GM21390 (cell line): ENCODE data around the gene CLCN7.
A peak's percentile ranks its signal among the peaks of the same experiment; 100 is the strongest.
"Not testable (repeated sequence)": the region's sequence is repeated elsewhere in the genome, so short reads cannot be mapped to it uniquely, and the experiment has no call there.

ENCODE experiments used
- ATAC-seq: cut with Tn5 transposase; IDR thresholded peaks from one replicate; pipeline ENCODE4 v1.9.1; 2021; ENCODE audit not compliant: unreplicated experiment

Gene CLCN7

DNA sequence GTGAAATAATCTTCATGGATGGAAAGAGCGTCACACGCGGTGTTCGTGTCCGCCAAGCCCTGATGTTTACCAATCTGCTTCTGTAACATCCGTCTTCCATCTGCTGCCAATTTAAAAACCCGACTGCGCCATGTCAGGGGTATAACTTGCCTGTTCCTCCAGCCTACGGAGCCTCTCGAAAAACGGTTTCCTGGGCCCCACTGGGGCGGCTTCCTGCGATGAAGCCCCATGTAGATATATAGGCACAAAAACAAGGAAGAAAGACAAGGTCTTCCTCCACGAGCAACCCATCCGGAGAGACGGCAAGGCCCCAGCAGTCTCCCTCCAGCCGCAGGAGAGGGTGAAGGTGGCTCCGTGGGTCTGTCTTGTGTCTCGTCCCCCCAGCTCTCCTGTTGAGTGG lies 13.8 kb upstream of the CLCN7 start, which contains the start of gene PTX4:
Gene PTX4, minus strand, starts transcription at position 326 of the 400 bp plus-strand sequence. Its CDS starts 35 bp downstream, at position 291.
- no peak for ATAC-seq

DNA sequence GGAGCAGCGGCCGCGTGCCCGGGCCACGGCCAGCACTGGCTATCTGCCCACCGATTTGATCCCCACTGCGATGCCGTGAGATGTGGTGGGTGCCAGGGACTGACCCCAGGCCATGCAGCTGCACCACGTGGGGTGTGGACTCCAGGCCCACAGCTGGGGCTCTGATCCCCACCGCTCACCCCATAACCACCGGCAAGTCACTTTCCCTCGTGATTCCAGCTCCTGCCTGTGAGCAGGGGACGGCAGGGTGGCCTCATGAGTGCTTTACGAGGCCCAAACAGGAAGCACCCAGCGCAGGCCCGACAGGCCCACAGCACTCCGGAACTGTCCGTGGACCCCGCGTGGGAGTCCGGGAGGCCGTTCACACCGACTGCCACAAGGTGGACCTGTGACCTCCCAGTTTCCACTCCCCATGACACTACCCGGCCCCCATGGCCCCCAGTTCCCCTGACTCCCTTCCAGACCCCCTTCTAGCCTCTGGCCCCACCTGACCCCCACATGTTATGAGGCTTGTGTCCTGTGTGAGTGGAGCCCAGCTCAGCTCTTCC lies 13.3 kb upstream of the CLCN7 start:
- no peak for ATAC-seq

DNA sequence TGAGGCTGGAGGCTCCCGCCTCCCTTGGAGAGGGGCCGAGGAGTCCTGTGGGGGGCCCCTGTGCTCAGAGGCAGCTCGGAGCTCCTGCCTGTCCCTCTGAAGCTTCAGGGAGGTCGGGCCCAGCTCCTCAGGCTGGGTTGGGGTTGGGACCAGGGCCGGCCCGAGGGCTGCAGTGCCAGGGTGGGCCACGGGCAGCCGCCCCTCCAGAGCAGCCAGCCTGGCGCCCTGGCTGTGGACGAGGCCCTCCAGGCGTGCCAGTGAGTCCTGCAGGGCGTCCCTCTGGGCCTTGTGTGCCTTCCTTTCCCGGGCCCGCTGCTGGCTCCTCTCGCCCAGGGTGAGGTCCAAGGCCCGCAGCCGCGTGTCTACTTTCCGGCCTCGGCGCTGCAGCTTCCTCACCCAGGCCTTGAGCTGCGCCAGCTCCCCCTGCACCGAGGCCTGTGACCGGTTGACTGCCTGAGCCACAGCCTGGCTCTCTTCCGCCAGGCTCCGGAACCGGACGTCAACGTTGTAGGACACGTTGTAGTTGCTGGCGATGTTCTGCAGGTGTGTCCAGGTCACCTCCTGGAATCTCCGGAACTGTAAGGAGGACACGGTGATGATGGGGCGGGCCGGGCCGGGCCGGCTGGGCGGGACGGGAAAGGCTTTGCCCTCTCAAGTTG lies 12.7 kb upstream of the CLCN7 start:
- no peak for ATAC-seq

DNA sequence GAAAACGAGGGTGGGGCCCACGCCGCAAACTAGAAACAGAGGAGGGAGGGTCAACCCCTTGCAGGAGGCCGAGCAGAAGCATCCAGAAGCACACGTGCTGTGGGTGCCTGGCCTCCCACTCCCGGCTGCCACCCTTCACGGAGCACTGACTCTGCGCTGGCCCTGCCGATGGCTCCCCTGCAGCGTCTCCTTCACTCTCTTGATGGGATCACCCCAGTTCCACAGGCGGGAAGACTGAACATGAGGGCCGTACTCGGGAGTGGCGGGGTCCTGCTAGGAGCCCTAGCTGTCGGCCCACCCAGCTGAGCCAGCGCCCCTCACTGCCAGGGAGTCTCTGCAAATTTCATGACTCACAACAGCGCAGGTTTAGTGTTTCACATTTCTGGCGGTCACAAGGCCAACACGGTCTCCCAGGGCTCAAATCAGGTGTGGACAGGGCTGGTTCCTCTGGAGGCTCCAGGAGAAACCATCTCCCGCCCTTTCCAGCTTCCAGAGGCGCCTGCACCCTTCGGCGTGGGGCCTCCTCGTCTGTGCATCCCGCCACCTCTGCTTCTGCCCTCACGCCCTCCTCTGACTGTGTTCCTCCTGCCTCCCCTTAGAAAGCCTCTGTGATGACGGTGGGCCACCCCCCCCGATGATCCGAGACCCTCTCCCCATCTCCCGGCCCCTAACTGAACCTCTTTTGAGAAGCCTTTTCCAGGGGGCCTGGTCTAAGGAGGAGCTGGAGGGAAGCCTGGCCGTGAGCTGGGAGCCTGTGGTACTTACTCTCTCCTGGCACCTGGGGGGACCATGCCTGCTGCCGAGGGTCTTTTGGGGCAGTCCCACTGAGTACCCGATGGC lies 11.9 kb upstream of the CLCN7 start:
- ATAC-seq: no peak

DNA sequence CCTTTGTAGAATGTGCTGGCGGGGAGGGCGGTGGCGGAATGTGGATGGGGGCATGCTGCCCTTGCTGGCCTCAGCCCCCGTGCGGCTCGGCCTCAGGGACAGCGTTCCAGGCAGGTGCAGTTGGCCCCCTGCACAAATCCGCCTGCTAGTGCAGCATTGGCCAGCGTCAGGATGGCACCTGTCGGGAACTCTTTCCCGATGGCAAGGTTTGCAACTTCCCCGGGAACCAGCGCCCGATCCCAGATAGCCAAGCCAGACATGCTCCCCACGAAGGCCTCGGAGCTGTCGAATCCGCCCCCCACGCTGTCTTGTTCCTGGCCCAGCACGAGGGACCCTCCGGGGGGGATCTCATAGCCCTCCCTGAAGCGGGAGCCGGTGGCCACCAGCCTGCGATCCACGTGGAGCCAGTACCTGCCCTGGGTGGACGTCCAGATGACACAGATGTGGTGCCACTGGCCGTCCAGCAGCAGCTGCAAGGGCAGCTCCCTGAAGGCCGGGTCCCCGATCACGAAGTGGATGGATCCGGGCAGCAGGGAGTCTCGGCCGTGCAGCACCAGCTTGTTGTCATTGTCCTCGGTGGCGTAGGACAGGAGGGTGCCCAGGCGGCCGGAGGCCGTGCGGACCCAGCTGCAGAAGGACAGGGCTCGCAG lies 11.1 kb upstream of the CLCN7 start:
- no peak for ATAC-seq

DNA sequence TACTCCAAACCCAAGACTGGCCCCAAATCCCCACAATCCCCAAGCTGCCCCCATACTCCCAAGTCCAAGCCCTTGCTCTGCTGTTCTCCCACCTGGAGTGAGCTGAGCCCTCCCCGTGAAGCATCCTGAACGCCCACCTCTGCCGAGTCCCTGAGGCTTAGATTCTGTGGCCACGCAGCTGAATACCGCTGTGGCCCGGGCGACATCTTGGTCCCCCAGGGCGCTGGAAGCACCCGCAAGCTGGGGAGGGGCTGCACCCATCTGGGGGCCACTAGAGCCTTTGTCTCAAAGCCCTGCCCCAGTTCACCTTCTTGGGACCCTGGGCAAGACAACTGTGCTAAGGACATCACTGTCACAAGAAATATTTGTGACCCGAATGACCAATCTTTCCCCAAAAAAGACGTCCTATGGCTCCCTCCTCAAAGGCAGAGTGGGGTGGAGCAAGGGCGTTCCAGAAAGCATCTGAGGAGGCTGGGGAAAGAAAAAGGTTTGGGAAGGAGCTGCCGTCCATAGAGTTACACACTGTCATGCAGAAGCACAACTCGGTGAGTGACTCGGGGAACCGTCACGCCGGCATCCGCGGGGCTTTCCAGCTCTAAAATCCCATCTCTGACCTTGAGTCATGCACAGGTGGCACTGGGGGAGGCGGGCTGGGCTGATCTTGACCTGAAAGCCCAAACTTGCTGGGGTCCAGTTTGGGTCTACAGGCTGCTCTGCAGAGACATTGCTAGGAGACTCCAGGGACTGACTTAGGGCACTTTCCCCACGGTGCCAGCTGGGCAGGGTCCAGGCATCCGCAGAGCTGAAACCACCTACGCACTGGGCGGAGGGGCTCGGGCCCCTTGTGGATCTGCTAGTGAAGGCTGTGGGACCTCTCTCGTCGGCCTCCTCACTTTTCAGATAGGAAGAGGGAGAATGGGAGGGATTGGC lies 7.3 kb upstream of the CLCN7 start:
- no peak for ATAC-seq

DNA sequence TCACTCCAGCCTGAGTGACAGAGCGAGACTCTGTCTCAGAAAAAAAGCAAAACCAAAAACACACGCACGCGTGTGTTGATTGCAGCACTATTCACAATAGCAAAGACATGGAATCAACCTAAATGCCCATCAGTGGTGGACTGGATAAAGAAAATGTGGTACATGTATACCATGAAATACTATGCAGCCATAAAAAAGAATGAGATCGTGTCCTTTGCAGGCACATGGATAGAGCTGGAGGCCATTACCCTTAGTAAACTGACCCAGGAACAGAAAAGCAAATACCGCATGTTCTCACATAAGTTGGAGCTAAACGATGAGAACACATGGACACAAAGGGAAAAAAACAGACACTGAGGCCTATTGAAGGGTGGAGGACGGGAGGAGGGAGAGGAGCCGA lies 4.1 kb upstream of the CLCN7 start:
- ATAC-seq: not testable (repeated sequence)

DNA sequence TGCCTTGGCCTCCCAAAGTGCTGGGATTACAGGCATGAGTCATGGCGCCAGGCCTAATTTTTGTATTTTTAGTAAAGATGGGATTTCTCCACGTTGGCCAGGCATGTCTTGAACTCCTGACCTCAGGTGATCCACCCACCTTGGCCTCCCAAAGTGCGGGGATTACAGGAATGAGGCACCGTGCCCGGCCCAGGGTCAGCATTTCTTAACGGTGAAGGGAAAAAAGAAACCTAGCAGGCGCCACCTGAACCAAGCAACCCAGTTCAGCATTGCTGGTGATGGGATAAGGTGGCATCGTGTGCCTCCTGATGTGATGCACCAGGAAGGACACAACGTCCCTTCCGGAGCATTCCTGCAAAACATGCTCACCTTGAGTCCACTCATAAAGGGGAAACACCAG lies 2.2 kb upstream of the CLCN7 start:
- no peak for ATAC-seq

DNA sequence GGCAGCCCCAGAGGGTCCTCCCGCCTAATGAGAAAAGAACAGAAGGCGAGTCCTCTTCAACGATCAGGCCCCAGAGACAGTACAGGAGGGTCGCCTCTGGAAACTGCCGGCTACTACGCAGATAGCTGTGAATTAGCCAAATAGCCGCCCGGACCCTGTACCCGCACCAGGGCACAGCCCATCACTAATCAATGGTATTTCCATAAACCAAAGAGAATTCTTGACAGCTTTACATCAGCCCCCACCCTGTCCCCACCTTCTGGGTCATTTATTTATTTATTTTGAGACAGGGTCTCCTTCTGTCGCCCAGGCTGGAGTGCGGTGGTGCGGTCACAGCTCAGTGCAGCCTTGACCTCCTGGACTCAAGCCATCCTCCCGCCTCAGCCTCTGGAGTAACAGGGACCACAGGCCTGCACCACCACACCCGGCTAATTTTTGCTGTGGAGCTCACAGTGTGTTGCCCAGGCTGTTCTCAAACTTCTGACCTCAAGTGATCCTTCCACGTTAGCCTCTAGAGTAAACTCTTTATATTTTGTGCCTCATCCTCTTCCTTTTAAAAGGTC lies 805 bp upstream of the CLCN7 start:
- ATAC-seq: no peak

DNA sequence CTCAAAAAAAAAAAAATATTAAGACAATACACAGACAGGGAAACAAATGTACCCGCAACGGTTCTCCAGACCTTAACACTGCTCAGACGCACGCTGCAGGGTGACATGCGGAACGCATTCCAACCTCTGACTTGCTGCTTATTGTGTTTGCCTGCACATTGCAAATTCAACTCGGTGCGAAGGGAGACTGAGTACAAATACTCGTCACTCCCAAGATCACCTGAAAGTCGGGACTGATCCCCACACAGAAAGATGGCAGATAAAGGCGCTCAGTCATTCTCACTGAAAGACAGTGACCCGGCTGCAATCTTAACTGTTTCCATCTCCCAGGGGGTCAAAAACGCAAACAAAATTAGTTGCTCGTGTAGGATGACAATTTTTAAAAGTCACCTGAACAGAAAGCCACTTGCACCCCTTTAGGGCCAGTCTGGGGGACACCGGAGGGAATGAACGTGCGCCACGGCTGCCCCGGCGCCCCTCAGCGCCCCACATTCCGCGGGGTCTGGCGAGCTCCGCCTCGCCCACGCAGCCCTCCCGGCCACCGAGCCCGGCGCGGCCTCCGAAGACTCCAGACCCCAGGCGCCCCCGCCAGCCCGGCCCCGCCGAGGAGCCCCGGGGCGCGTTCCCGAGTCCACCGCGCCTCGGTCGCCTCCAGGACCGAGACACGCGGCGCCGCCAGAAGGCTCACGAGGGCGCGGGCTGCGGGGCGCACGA lies 589 bp downstream of the CLCN7 start:
- peak; percentile 18 for ATAC-seq

DNA sequence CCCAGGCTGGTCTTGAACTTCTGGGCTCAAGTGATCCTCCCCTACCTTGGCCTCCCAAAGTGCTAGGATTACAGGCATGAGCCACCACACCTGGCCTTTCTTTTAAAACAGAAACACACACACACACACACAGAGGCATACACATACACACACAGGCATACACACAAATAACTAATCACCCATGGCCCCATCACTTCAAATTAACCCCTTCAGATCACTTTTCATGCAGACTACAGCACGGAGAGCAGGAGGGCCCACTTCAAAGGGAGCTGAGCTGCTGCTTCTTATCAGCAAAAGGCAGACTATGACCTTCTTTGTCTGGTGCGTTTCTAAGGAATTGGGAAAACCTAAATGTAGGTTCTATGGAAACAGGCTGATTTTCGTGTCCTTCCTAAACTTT lies 1.9 kb downstream of the CLCN7 start:
- ATAC-seq: no peak

DNA sequence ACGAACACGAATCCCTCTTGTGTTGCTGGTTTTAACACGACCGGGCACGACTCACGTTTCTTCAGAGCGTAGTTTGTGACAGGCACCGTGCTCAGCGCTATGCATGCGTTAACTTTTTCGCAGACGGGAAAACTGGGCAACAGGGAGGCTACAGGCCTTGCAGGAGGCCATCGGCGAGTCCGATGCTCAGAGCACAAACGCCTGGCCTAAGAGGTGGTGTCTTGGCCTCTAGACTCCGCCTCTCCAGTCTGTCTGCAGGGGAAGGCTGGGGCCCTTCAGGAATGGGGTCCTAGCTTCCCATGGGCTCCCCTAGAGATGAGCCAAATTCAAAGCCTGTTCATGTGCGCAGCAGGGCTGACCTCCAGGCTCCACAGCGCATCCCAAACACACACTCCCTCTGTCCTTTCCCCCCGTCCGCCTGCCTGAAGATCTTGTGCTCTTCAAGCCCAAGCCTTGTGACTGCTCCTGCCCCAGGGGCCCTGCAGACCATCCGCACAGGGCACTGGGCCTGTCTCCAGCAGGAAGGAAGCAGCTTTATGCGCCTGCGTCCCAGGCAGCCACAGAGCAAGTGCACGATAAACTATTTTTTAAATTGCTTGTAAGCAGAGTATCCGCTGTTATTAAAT lies 3.1 kb downstream of the CLCN7 start:
- no peak for ATAC-seq

DNA sequence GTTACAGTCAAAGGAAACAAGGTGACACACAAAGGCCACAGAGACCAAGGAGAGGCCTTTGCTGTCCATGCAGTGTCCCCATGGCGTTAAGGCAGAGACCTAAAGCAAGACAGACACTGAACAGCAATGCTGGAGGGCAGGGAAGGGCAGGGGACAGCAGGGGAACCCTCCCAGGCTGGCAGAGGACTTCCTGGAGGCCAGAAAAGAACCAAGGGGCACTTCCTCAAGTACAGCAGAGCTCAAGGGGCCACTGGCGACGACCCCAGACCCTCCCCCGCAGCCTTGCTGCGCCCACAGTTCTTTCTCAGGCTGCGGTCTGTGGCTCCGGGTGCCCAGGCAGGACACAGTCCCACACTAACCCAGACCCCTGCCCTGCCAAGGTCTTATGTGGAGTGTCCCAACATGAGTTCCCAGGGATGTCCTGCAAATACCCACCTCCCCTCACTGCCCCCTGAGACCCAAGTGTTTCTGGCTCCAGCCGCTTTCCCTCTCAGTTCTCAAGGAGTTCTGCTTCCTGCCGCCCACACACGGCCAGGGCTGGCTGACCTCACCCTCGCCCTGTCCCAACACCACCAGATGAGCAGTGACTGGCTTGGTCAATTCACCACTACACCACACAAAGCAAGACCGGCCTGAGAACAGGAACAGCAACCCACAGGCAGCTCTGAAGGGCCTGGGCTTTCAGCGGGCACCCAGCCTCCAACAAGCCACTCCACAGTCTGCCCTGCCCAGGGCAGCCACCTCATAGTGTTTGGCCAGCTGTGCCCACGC lies 4.2 kb downstream of the CLCN7 start:
- ATAC-seq: no peak

DNA sequence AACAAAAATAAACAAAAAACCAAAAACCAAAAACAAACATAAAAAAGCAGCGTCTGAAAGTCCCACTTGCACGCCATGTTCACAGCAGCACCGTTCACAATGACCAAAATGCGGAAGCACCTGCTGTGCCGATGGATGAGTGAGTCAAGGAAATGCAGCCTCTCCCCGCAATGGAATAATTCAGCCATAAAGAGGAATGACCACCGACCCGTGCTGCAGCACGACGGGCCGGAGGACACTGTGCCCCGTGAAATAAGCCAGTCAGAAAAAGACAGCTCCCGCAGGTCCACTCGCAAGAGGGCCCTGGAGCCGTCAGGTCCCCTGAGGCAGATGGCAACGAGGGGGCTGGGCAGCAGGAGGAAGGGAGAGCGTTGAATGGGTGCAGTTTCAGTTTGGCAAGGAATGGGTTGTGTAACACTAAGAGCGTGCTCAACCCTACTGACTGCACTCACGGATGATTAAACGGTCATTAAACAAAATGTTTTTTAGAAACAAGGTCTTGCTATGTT lies 5.1 kb downstream of the CLCN7 start:
- no peak for ATAC-seq

DNA sequence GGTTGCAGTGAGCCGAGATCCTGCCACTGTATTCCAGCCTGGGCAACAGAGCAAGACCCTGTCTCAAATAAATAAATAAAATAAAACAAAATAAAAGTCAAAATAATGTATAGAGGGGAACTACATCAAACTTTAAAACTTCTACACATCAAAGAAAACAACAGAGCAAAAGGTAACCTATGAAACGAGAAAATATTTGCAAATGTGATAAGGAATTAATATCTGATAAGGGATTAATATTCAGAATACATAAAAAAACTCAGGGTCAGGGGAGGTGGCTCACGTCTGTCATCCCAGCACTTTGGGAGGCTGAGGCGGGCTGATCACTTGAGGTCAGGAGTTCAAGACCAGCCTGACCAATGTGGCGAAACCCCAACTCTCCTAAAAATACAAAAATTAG lies 5.7 kb downstream of the CLCN7 start:
- not testable (repeated sequence) for ATAC-seq

DNA sequence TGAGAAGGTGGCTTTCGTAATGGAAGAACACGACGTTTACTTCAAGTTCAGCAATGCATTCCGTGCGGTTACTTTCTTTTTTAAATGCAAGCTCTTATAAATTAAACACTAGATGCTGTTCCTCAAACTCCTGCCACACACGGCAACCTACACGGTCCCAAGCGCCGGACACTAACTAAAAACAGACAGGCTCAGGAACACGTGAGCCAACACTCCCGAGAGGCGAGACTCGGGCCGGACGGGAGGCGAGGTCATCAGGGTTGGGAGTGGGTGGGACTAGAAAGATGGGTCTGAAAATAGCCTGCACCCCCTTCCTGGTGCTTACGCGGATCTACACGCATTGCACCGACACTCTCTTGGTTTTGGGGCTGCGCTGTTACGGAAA lies 6.4 kb downstream of the CLCN7 start:
- ATAC-seq: no peak

DNA sequence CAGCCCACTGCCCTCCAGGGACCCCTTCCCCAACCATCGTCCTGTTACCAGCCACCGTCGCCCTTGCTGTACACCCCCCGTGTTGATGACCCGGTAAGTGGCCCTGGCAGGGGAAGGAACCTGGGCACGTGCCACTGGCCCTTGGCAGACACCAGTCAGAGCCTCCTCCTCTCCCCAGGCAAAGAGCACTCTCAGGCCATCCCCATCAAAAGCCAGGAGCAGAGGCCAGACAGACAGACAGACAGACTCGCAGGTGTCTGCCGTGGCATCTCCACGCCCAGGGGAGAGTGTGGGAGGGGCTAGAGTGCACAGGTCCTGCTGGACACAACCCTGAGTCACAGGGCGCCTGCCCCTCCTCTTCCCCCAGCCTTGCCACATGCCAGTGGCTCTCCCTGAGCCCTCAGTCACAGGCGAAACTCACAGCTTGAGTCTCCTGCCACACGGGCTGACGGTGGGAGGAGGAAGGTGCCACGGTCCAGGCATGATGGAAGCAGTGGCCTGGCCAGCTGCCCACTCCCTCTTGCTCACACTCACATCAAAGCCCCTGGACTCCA lies 7.8 kb downstream of the CLCN7 start:
- ATAC-seq: no peak

DNA sequence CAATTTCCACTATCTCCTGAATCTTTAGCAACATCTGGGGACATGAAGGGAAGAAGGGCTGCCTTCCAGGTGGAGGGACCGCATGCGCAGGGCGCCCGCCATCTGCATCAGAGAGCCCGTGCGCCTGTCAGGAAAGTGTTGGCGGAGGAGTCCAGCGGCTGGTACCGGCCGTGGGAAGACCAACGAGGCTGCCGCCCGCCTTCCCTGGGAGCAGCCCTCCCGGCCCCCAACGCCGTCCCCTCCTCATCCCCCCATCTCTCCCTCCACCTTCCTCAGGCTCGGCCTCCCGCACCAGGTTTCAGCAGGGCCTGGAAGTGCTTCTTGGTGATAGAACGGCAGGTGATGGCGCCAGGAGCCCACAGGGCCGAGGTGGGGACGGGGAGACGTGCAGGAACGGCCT lies 8.8 kb downstream of the CLCN7 start:
- no peak for ATAC-seq
